Activated CD4-positive, alpha-beta T cell treated with anti-CD3 and anti-CD28 coated beads for 24 hours (primary cell): ENCODE results near the gene NRK.
"Not testable (repeated sequence)": the region's sequence is repeated elsewhere in the genome, so short reads cannot be mapped to it uniquely, and the experiment has no call there.

Experiments used
- DNase-seq, 2 donors: peaks; one replicate each; pipeline ENCODE4 v3.0.0-alpha.2; 2020; ENCODE audit warnings: low read depth in 2 of 2

NRK gene

DNA sequence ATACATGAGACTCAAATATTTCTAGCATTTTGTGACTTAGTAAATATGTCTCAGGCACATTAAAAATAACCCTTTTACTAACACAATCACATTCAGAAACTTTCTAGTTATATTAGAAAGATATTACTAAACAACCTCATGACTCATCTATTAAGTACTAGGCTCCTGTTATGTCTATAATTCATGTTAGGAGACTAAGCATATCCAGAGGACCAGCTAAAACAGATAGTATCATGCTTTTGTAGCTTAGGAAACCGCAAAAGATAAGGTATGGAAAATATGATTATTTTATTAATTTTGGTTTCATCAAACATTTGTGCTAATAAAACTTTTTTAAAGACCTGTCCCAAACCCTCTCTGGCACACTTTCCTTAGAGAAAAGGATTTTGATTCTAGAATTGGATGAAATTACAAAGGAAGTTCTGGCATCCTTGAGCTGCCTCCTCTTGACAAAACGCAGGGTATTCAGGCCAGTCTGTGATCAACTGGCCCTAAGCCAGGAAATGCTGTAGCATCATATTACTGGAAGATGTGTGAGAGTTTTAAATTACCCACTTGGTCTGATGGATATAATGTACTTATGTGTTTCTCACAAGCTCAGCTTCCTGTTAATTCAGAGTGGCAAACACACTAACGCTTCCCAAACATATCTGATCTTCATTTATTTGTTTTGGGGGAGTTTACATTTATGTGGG lies 60.4 kb downstream of the NRK start:
- DNase-seq = no peak

DNA sequence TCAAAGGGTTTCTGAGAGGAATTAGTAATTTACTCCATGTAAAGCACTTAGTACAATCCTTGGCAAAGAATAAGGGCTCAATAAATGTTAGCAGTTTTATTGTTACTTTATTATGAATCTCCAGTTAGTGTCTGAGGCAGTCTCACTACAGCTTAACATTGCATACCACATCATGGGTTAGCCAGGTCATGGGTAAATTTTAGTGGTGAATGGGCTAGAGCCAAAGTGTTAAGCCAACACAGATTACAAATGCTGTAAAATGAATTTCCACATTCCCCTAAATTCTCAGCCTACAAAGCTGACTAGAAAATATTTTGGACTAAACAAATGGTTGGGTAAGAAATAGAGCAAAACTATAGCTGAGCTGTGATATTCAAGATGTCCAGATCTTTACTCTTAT lies 72.4 kb downstream of the NRK start:
- DNase-seq = no peak

DNA sequence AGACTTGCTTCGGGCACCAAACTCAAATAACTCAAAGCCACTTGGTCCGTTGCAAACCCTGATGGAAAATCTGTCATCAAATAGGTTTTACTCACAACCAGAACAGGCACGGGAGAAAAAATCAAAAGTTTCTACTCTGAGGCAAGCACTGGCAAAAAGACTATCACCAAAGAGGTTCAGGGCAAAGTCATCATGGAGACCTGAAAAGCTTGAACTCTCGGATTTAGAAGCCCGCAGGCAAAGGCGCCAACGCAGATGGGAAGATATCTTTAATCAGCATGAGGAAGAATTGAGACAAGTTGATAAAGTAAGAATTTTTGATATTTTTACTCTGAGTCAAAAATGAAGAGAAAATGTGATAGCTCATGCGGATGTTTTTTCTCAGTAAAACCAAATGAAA lies 87.2 kb downstream of the NRK start:
- DNase-seq = no peak

DNA sequence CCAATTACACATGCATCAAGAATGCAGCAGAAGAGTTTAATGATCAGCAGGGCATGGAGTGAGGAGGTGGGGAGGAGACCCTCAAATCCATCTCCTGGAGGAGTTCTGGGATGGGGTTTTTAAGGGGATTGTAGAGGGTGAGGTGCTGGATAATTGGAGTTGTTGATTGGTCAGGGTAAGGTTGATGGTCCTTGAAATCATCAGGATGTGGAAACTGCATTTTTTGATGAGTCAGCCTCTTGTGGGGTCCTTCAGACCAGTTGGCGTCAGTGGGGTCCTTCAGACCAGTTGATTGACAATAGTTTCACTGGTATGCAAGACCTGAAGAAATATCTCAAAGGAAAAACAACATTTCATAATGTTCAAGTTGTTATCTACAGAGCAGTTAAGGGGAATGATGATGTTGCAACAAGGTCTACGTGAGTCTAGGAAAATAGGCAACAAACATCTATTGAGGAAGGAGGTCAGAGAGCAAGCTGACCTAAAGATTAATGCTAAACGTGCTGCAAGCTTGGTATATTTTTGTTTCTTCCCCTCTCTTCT lies 88.3 kb downstream of the NRK start:
- DNase-seq = no peak

DNA sequence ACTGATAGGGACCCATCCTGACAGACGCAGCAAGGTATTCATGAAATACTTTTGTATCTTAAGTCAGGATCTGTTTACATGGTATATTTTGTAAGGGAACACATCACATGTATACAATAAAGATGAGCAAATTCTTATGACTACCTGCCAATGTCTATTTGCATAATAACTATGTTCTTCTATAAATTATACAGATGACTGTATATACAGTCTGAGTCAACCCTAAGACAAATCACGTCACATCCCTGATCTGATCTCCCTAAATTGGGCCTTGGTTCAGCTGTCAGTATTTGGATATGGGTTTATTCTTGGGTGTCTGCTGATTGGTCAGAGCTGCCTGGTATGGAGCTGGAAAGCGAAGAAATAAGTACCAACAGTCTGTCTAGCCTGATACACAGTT lies 122.9 kb downstream of the NRK start:
- no peak for DNase-seq

DNA sequence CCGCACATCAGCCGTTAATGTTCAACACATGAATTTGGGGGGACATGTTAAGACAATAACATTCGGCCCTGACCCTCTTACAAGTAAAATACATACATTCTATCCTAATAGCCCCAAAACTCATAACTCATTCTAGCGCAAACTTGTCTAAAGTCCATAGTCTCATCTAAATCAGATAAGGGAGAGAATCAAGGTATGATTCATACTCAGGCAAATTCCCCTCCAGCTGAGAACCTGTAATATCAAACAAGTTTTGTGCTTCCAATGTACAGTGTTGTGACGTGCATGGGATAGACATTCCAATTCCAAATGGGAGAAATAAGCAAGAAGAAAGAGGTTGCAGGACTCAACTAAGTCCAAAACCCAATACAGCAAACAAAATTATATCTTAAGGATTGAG lies 147.1 kb downstream of the NRK start:
- DNase-seq = no peak

DNA sequence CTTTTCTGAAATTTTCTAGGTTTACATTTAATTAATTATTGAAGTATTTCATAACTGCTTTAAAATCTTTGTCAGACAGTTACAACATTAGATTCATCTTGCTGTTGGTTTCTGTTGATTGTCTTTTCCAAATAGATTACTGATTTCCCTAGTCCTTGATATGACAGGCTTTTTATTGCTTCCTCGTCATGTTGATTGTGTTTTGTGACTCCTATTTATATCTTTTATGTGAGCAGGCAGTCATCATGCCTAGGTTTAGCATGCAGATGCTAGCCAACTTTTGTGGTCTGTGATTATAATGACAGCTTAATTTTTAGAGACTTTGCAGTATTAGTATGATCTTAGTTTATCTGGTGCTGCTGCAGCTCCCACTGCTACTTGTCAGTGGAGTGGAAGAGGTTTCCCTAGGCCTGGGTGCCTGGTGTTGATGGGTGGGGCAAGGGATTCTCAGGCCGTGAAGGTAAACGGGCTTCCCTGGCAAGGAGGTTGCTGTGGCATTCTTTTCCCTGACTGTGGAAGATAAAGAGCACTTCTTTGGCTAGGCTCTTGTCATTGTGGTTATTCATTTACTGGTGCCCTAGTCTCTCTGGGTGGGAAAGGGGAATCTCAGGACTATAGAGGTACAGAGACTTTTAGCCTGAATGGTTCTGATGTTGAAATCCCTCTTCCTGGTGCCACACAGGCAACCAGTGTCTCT lies 150.5 kb downstream of the NRK start:
- DNase-seq = no peak

DNA sequence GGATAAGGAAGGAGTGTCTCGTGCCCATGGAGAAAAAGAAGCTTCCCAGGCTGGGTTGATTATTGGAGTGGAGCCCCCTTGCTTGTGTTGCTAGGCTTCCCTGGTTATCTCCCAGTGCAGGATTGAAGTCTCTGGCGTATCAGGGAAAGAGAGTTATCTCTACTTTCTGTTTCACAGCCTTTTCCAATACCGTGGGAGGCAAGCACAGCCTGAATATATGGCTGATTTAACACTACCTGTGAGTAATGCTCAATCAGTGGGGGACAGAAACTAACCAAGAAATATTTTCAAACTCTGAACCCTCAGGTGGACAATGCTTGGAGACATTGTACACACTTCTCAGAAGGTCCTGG lies 151.0 kb downstream of the NRK start:
- DNase-seq = no peak

DNA sequence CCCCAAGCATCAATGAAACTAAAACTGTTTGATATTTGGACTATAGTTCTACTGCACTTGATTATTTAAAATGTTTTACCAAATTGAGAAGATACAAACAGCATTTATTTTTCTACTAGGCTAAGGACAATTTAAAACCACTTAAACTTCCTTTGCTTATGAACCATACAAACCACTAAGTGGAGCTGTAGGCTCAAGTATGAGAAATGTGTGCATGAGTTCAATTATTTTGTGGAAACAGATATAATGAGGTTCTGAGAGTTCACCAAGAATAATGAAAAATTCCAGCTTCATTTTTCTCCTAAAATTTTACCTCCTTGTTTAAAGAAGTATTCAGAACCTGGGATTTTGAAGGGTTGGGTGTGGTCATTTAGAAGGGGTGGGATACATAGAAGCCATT lies 153.0 kb downstream of the NRK start:
- DNase-seq = no peak

DNA sequence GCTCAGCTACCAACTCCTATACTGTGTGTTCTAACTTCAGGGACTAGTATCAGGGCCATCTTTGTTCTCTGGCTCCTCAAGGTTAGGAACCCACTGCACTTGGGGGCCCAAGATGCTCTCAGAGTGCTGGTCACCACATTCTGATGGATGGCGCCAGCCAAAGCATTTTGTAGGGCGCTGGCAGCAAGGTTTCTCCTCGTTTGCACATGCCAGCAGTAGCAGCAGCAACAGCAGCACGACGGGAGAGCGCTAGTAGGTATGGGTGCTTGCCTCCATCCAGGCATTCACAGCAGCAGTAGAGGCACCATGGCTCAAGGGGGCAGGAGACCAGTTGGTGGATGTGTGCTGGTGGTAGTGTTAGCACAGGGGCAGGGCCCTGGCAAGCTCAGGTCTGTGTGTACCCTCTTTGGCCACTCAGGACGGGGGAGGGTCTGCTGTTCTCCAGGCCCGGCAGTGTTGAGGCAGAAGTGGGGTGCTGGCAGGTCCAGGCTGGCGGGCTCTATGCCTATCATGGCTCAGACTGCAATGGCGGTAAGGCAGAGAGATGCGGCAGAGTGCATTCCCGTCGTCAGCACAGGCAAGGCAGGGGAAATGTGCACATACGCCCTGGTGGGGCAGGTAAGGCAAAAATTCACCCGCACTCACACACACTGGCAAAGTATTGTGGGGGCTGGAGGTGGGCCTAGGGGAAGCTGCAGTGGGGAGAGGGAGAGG lies 159.6 kb downstream of the NRK start:
- DNase-seq = no peak

DNA sequence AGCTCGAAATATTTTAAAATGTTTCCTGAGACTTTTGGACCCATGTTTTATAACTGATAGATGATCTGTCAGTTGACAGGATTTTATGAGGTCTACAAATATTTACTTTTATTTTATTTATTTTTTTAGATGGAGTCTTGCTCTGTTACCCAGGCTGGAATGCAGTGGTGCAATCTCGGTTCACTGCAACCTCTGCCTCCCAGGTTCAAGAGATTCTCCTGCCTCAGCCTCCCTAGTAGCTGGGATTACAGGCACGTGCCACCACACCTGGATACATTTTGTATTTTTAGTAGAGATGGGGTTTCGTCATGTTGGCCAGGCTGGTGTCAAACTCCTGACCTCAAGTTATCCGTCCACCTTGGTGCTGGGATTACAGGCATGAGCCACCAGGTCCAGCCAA lies 166.1 kb downstream of the NRK start:
- not testable (repeated sequence) for DNase-seq

DNA sequence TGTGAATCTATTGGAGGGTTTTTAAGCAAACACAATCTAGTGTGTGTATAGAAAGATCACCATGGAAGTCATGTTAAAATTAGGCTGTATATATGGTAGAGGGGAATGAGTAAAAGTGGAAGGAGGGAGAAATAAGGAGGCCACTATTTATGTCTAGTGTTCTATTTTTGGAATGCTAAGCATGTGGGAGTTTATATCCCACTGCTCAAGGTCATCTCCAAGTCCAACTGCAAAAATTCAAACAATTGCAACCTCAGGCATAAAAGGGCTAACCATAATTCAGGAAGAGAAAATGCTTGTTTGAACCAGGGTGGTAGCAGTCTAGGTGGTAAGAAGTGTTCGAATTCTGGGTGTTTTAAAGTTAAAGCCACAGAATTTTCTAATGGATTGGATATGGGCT lies 177.0 kb downstream of the NRK start:
- no peak for DNase-seq

DNA sequence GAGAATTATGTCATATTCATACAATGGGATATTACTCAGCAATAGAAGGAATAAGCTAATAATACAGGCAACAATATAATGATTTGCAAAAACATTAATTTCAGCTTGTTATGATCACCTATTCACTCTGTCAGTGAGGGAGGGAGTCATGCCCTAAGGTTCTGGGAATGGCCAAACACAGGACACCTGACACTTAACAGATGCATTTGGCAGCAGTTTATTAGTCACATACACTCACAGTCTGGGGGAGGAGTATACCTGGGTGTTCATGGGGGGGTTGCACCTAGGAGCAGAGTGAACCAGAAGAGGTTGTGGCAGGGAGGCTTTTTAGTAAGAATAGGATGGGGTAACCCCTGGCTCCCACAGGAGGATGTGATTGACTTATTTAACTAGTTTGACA lies 177.9 kb downstream of the NRK start:
- no peak for DNase-seq

DNA sequence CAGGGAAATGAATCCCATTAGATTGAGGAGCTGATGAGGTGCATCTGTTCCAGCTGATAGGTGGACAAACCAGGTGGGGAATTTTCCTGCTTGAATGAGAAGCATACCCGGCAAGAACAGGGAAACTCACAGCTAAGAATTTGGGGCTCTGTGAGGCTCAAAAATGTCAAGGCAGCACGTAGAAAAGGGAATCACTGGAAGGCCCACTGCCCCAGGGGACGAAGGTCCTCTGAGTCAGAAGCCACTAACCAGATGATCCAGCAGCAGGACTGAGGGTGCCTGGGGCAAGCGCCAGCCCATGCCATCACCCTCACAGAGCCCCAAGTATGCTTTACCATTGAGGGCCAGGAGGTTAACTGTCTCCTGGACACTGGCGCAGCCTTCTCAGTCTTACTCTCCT lies 178.3 kb downstream of the NRK start:
- not testable (repeated sequence) for DNase-seq

DNA sequence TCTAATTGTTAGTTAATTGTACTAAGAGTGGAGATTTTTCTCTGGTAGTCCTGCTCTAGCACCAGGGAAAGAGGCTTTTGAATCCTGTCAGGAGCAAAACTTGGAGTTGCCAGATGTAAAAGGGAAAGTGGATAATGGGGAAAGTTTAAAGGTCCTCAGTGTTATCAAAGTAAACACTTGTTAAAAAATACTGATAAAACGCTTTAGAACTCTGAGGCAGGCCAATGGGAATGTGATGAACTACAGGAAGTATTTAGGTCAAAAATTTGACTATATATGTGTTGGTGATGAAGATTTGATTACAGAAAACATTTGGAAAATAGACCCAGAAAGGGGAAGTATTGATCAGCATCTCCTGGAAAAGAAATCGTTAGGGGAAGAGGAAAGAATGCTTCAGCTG lies 183.3 kb downstream of the NRK start:
- no peak for DNase-seq

DNA sequence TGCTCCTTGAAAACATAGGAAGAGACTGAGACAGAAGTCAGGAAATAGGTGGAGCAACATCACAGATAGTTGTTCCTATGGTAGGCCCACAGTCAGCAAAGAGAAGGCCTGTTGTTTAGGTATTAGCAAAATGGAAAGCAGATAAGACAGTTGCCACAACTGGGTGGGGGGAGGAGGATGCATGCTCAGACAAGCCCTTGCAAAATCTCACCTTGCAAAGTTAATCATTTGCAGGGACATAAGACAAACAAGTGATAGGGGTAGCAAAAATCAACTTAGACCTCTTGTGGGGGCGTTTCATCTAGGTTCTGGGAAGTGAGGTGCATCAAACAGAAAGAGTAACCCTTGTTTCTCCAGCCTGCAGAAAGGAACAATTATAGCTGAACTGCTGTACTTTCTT lies 185.5 kb downstream of the NRK start:
- DNase-seq = no peak
